K562 (cell line): ENCODE measurements around the gene GPRASP3. TPM values are rescaled to one million over a fixed set of nuclear protein-coding genes. Genes with fewer than 3 reads are reported as not detected.

Source experiments
- ATAC-seq: fragments of 200-7000 bp; cut with Tn5 transposase; 3 replicates; pipeline ENCODE4 v1.9.1; 2020; ENCODE audit warnings: moderate library complexity
- BruUV-seq: library from RNA; stranded (reverse); fragments of 400-500 nt; replicated peaks from 2 replicates; lab custom pipeline; 2021; lab: Mats Ljungman, UMichigan
- CTCF ChIA-PET: fragments of 300-600 bp; formaldehyde crosslinking; extraction: SDS; loops from one replicate; lab custom pipeline; 2021; ENCODE audit warnings: low intra/inter-chr PET ratio; lab: Yijun Ruan, JAX
- POLR2A ChIA-PET: fragments of 300-600, 350-650 bp; sonication (Branson Sonifier 250); formaldehyde crosslinking; extraction: SDS; loops from one replicate; lab custom pipeline; 2021; ENCODE audit warnings: antibody characterized with exemption, inconsistent platforms; lab: Yijun Ruan, JAX
- DNase-seq, 4 experiments: peaks; one replicate each; pipeline versions ENCODE4 v3.0.0 to v3.0.0-alpha.2; 2011 to 2018; ENCODE audit warnings: low spot score in 3 of 4, mixed read lengths in 3 of 4; ENCODE audit errors: extremely low read depth in 1 of 4
- FAIRE-seq: peaks from 2 replicates; lab custom pipeline; 2011; peaks lifted over from hg19 to GRCh38; lab: Jason Lieb, UNC
- H2AFZ ChIP-seq: 2 replicates; pipeline ENCODE4 v1.6.0; 2011; ENCODE audit warnings: low read depth, low read length, control low read depth, inconsistent platforms
- H3K27ac ChIP-seq: fragments of 200-600 bp; 3 replicates; pipeline ENCODE4 v1.8.0; 2011; ENCODE audit warnings: low read depth, mild to moderate bottlenecking, control low read depth, inconsistent platforms, low read length, moderate library complexity, mixed read lengths; ENCODE audit errors: extremely low read depth
- H3K27me3 ChIP-seq, 2 experiments: fragments of 300-600 bp in 1 of 2; 2 replicates in 1 of 2; 3 replicates in 1 of 2; pipeline versions ENCODE4 v1.6.0 to v1.8.0; 2011; ENCODE audit warnings: inconsistent platforms in 2 of 2, low read length in 2 of 2, mild to moderate bottlenecking in 1 of 2, mixed read lengths in 1 of 2, moderate library complexity in 1 of 2; ENCODE audit not compliant: control insufficient read depth in 2 of 2, insufficient read depth in 2 of 2
- H3K36me3 ChIP-seq: fragments of 300-600 bp; 3 replicates; pipeline ENCODE4 v1.8.0; 2011; ENCODE audit warnings: mild to moderate bottlenecking, low read length, inconsistent platforms; ENCODE audit not compliant: control insufficient read depth, insufficient read depth
- H3K4me1 ChIP-seq, 2 experiments: fragments of 200-600 bp in 1 of 2; replicated peaks in 1 of 2; 2 replicates in 1 of 2; 3 replicates in 1 of 2; pipeline versions ENCODE4 v1.5.1 to v1.8.0; 2011; ENCODE audit warnings: inconsistent platforms in 2 of 2, low read length in 2 of 2, mild to moderate bottlenecking in 1 of 2, mixed read lengths in 1 of 2, moderate library complexity in 1 of 2; ENCODE audit not compliant: control insufficient read depth in 2 of 2, insufficient read depth in 2 of 2
- H3K4me2 ChIP-seq: 2 replicates; pipeline ENCODE4 v1.6.1; 2011; ENCODE audit warnings: low read length, control low read depth, inconsistent platforms, mixed read lengths; ENCODE audit not compliant: insufficient read depth
- H3K4me3 ChIP-seq: fragments of 200-600 bp; sonication (generic), shearing (Covaris generic); 2 replicates; pipeline ENCODE4 v1.5.1; 2016; ENCODE audit warnings: control low read depth, inconsistent platforms
- H3K79me2 ChIP-seq: fragments of 200-600 bp; 3 replicates; pipeline ENCODE4 v1.8.0; 2011; ENCODE audit warnings: low read length, inconsistent platforms; ENCODE audit not compliant: control insufficient read depth, insufficient read depth
- H3K9ac ChIP-seq, 2 experiments: 2 replicates each; pipeline versions ENCODE4 v1.6.0 to v1.6.1; 2011; ENCODE audit warnings: low read depth in 2 of 2, low read length in 2 of 2, control low read depth in 1 of 2, inconsistent platforms in 1 of 2, mild to moderate bottlenecking in 1 of 2, mixed read lengths in 1 of 2; ENCODE audit not compliant: insufficient read depth in 1 of 2
- H3K9me1 ChIP-seq: one replicate; pipeline ENCODE4 v1.6.0; 2011; ENCODE audit warnings: inconsistent platforms, mild to moderate bottlenecking, low read length, moderate library complexity; ENCODE audit not compliant: control insufficient read depth, insufficient read depth
- H3K9me3 ChIP-seq: replicated peaks from 2 replicates; pipeline ENCODE4 v1.5.1; 2011; ENCODE audit warnings: low read depth, low read length, inconsistent platforms; ENCODE audit not compliant: control insufficient read depth, insufficient read depth
- H4K20me1 ChIP-seq: replicated peaks from 2 replicates; pipeline ENCODE4 v1.6.1; 2011; ENCODE audit warnings: low read length, inconsistent platforms, mixed read lengths; ENCODE audit not compliant: control insufficient read depth, insufficient read depth
- FOXK1 ChIP-seq: sonication (generic); formaldehyde crosslinking; IDR thresholded peaks from 2 replicates; pipeline ENCODE4 v1.8.0; 2022; ENCODE audit warnings: missing genetic modification reagents, mild to moderate bottlenecking, borderline replicate concordance
- HDAC8 ChIP-seq: fragments of 450-650 bp; IDR thresholded peaks from 2 replicates; pipeline ENCODE4 v1.6.1; 2016; ENCODE audit warnings: mild to moderate bottlenecking, missing genetic modification characterization, moderate library complexity, missing compliant biosample characterization
- IFI16 ChIP-seq: fragments of 250-450 bp; sonication (Bioruptor Pico); IDR thresholded peaks from 2 replicates; pipeline ENCODE4 v2.1.2; 2022; ENCODE audit warnings: mild to moderate bottlenecking, inconsistent platforms
- LCOR ChIP-seq: sonication (generic); formaldehyde crosslinking; IDR thresholded peaks from 2 replicates; pipeline ENCODE4 v1.8.0; 2022; ENCODE audit warnings: mild to moderate bottlenecking, missing genetic modification reagents
- MCM5 ChIP-seq: fragments of 450-650 bp; IDR thresholded peaks from 2 replicates; pipeline ENCODE4 v1.6.1; 2016; ENCODE audit warnings: low read depth
- RBM22 ChIP-seq: fragments of 200-400 bp; formaldehyde crosslinking; IDR thresholded peaks from 2 replicates; pipeline ENCODE4 v1.6.1; 2018; ENCODE audit warnings: low read length, low read depth; ENCODE audit not compliant: poor library complexity, severe bottlenecking
- RCOR1 ChIP-seq, 2 experiments: IDR thresholded peaks; 2 replicates each; pipeline ENCODE4 v1.6.1; 2012; ENCODE audit warnings: low read depth in 2 of 2, low read length in 2 of 2, borderline replicate concordance in 1 of 2, improper control_type of control experiment in 1 of 2
- SAFB ChIP-seq: fragments of 200-400 bp; formaldehyde crosslinking; IDR thresholded peaks from 2 replicates; pipeline ENCODE4 v1.6.1; 2017; ENCODE audit warnings: low read depth, low read length, borderline replicate concordance
- TAF1 ChIP-seq: IDR thresholded peaks from 2 replicates; pipeline ENCODE4 v1.6.1; 2011; ENCODE audit warnings: mild to moderate bottlenecking, low read length, moderate library complexity; ENCODE audit not compliant: insufficient read depth, control insufficient read depth, severe bottlenecking; ENCODE audit errors: extremely low read depth
- THRAP3 ChIP-seq: fragments of 450-650 bp; IDR thresholded peaks from 2 replicates; pipeline ENCODE4 v1.6.1; 2016; ENCODE audit warnings: mild to moderate bottlenecking, inconsistent platforms, borderline replicate concordance
- ZBTB8A ChIP-seq: fragments of 450-650 bp; IDR thresholded peaks from 2 replicates; pipeline ENCODE4 v1.6.1; 2018; ENCODE audit warnings: mild to moderate bottlenecking, moderate library complexity; ENCODE audit not compliant: partially characterized antibody
- WGBS: fragments of 100-300 bp; shearing (Covaris generic); methylation state at CpG from one replicate; pipeline ENCODE4 v1.1.6; 2016; ENCODE audit warnings: low coverage, mixed read lengths; ENCODE audit not compliant: insufficient coverage; ENCODE audit errors: missing lambda C conversion rate; 5-methylcytosine and 5-hydroxymethylcytosine counted together
- in situ Hi-C: fragments of 300-500 bp; cut with MboI; formaldehyde crosslinking; loops from 4 replicates; pipeline ENCODE4 v1.15.0; 2018; ENCODE audit warnings: inconsistent platforms, mixed read lengths
- intact Hi-C: fragments of 100-400 bp; cut with micrococcal nuclease; formaldehyde crosslinking; loops from 2 replicates; pipeline ENCODE4 v1.14.2; 2022
- polyA plus RNA-seq, 8 experiments: library from polyadenylated mRNA; depleted of rRNA in 4 of 8; stranded (reverse) in 5 of 8; unstranded in 3 of 8; fragments of >200 nt; fragmentation: Nextera tagmentation in 2 of 8; fragmentation: Illumina TruSeq in 1 of 8; extraction: Ambion mirVana in 2 of 8; extraction: Trizol in 1 of 8; gene quantifications; 2 replicates each; pipeline versions ENCODE4 v1.2.1 to v1.2.3, GENCODE V29; 2011 to 2014; ENCODE audit warnings: inconsistent platforms in 1 of 8, missing spikeins in 1 of 8
- total RNA-seq, 7 experiments: library from RNA; depleted of rRNA in 6 of 7; stranded (reverse); fragments of >200 nt in 6 of 7; fragmentation: Illumina TruSeq in 2 of 7; extraction: Trizol in 2 of 7; gene quantifications; 2 replicates each; pipeline versions ENCODE4 v1.2.1 to v1.2.3, GENCODE V29; 2011 to 2021; ENCODE audit warnings: low replicate concordance in 1 of 7
- TF ChIP-seq, protein P1 (sequence below): fragments of 450-650 bp; IDR thresholded peaks from 2 replicates; pipeline ENCODE4 v1.6.1; 2014; ENCODE audit warnings: low read depth, mild to moderate bottlenecking, moderate library complexity, borderline replicate concordance
- TF ChIP-seq, protein P2 (sequence below): sonication (generic); formaldehyde crosslinking; IDR thresholded peaks from 2 replicates; pipeline ENCODE4 v1.8.1; 2023; ENCODE audit warnings: mild to moderate bottlenecking, missing genetic modification reagents, moderate library complexity
- TF ChIP-seq, protein P3 (sequence below): sonication (generic); formaldehyde crosslinking; IDR thresholded peaks from 2 replicates; pipeline ENCODE4 v1.8.0; 2022; ENCODE audit warnings: mild to moderate bottlenecking, missing genetic modification reagents
- TF ChIP-seq, protein P4 (sequence below): fragments of 450-650 bp; IDR thresholded peaks from 2 replicates; pipeline ENCODE4 v1.6.1; 2016; ENCODE audit warnings: borderline replicate concordance

Gene GPRASP3
- total and polyA plus RNA-seq, 9 of the 15 experiments (the other 6 are each of a cell fraction or from before 2014, with no cell fraction given), result 0.50 to 1.9 (median 1.1) TPM

DNA sequence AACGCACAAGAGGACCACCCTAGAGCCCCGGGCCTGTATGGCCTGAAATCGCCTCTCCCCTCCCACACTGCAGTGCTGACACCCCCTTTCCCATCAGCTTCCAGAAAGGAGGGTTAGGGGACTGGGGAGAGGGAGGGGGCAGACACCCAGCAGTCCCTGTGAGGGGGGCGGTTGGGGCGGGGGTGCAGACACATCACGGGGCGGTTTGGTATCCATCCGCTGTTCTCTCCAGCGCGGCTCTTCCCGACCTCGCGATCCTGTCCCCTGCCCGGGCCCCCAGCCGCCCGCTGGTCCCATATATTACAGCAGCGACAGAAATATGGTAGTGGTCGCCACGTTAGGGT is 8.7 kb upstream of the GPRASP3 start:
- Histone ChIP-seq H4K20me1 (no peaks in the 10 kb centered on the region), H3K4me3 (no peak overlapping the region), H3K27me3 (0 out of 5 replicates have a peak, but pooled peaks cover 0 to 4% of the 10 kb centered on the region in 2 experiments), H3K9me1 (no peaks in the 10 kb centered on the region), H3K4me1 (peaks cover 3 to 14% of the 10 kb centered on the region in 2 experiments; a peak in 4 of 5 replicates), H3K9ac (no peak overlapping the region), H3K9me3 (no peaks in the 10 kb centered on the region), H3K27ac (no peak overlapping the region), H3K79me2 (no peaks in the 10 kb centered on the region), H3K4me2 (no peak overlapping the region), H2AFZ (no peak overlapping the region), H3K36me3 (no peaks in the 10 kb centered on the region)
- 34% methylated on average over 5 of the region's 19 CpGs for WGBS
- in situ Hi-C loops, result no loop called here
- BruUV-seq, result no TSS peak
- CTCF ChIA-PET, result no interaction called here
- intact Hi-C loops, result loop anchor here (10.0 kb wide), 3 partner anchors 117 to 153 kb away; partner anchors contain the start of gene ARMCX5
- POLR2A ChIA-PET, result no interaction called here
- no peak for DNase-seq
- ATAC-seq, result no peak
- FAIRE-seq, result no peak
- TF ChIP-seq, protein P1, sequence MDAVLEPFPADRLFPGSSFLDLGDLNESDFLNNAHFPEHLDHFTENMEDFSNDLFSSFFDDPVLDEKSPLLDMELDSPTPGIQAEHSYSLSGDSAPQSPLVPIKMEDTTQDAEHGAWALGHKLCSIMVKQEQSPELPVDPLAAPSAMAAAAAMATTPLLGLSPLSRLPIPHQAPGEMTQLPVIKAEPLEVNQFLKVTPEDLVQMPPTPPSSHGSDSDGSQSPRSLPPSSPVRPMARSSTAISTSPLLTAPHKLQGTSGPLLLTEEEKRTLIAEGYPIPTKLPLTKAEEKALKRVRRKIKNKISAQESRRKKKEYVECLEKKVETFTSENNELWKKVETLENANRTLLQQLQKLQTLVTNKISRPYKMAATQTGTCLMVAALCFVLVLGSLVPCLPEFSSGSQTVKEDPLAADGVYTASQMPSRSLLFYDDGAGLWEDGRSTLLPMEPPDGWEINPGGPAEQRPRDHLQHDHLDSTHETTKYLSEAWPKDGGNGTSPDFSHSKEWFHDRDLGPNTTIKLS, result no peak
- TF ChIP-seq IFI16 (CRISPR knock-in tag) (no peak), FOXK1 (CRISPR knock-in tag) (no peak), RBM22 (no peak), TAF1 (no peak), HDAC8 (tag) (no peak), ZBTB8A (no peak), LCOR (CRISPR knock-in tag) (no peak), SAFB (no peak), THRAP3 (no peak), RCOR1 (IDR thresholded peaks at IDR 0.05; ENCODE audit: borderline replicate concordance in 1 of 2, low read depth in 2 of 2, low read length in 2 of 2) (no peak), MCM5 (no peak)
- TF ChIP-seq, protein P2, sequence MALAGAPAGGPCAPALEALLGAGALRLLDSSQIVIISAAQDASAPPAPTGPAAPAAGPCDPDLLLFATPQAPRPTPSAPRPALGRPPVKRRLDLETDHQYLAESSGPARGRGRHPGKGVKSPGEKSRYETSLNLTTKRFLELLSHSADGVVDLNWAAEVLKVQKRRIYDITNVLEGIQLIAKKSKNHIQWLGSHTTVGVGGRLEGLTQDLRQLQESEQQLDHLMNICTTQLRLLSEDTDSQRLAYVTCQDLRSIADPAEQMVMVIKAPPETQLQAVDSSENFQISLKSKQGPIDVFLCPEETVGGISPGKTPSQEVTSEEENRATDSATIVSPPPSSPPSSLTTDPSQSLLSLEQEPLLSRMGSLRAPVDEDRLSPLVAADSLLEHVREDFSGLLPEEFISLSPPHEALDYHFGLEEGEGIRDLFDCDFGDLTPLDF (CRISPR knock-in tag), result no peak
- TF ChIP-seq, protein P3, sequence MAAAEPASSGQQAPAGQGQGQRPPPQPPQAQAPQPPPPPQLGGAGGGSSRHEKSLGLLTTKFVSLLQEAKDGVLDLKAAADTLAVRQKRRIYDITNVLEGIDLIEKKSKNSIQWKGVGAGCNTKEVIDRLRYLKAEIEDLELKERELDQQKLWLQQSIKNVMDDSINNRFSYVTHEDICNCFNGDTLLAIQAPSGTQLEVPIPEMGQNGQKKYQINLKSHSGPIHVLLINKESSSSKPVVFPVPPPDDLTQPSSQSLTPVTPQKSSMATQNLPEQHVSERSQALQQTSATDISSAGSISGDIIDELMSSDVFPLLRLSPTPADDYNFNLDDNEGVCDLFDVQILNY (CRISPR knock-in tag), result no peak
- TF ChIP-seq, protein P4, sequence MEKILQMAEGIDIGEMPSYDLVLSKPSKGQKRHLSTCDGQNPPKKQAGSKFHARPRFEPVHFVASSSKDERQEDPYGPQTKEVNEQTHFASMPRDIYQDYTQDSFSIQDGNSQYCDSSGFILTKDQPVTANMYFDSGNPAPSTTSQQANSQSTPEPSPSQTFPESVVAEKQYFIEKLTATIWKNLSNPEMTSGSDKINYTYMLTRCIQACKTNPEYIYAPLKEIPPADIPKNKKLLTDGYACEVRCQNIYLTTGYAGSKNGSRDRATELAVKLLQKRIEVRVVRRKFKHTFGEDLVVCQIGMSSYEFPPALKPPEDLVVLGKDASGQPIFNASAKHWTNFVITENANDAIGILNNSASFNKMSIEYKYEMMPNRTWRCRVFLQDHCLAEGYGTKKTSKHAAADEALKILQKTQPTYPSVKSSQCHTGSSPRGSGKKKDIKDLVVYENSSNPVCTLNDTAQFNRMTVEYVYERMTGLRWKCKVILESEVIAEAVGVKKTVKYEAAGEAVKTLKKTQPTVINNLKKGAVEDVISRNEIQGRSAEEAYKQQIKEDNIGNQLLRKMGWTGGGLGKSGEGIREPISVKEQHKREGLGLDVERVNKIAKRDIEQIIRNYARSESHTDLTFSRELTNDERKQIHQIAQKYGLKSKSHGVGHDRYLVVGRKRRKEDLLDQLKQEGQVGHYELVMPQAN, result no peak
